Smooth muscle cell (in vitro differentiated cells): Measurements from ENCODE around the gene CNIH3. TPM values are rescaled to one million over a fixed set of nuclear protein-coding genes. Genes with fewer than 3 reads are reported as not detected.

Experiments used
- DNase-seq: peaks from one replicate; lab custom pipeline; 2025; ENCODE audit not compliant: unreplicated experiment; lab: John Stamatoyannopoulos, UW
- H2AFZ ChIP-seq: fragments of 200-600 bp; sonication (generic); 2 replicates; pipeline ENCODE4 v1.6.0; 2016; ENCODE audit warnings: antibody characterized with exemption, low read depth, mild to moderate bottlenecking
- H3F3A ChIP-seq: fragments of 200-600 bp; sonication (generic); 2 replicates; pipeline ENCODE4 v1.6.0; 2017; ENCODE audit warnings: antibody characterized with exemption, low read depth
- H3K27ac ChIP-seq: fragments of 200-600 bp; sonication (generic); 2 replicates; pipeline ENCODE4 v1.5.1; 2016; ENCODE audit warnings: low read depth, mild to moderate bottlenecking
- H3K27me3 ChIP-seq: fragments of 200-600 bp; sonication (generic); 2 replicates; pipeline ENCODE4 v1.6.1; 2016; ENCODE audit warnings: low read depth, mild to moderate bottlenecking
- H3K36me3 ChIP-seq: fragments of 200-600 bp; sonication (generic); 2 replicates; pipeline ENCODE4 v1.5.1; 2016; ENCODE audit warnings: low read depth
- H3K4me1 ChIP-seq: fragments of 200-600 bp; sonication (generic); 2 replicates; pipeline ENCODE4 v1.5.1; 2016; ENCODE audit warnings: low read depth
- H3K4me2 ChIP-seq: fragments of 200-600 bp; sonication (generic); 2 replicates; pipeline ENCODE4 v1.6.0; 2016; ENCODE audit warnings: mild to moderate bottlenecking
- H3K4me3 ChIP-seq: fragments of 200-600 bp; sonication (generic); 2 replicates; pipeline ENCODE4 v1.5.1; 2016; ENCODE audit warnings: mild to moderate bottlenecking
- H3K79me2 ChIP-seq: fragments of 200-600 bp; sonication (generic); 2 replicates; pipeline ENCODE4 v1.6.0; 2016; ENCODE audit warnings: low read depth, mild to moderate bottlenecking
- H3K9ac ChIP-seq: fragments of 200-600 bp; sonication (generic); 2 replicates; pipeline ENCODE4 v1.6.0; 2016; ENCODE audit warnings: low read depth
- H3K9me3 ChIP-seq: fragments of 200-600 bp; sonication (generic); replicated peaks from 2 replicates; pipeline ENCODE4 v1.5.1; 2016; ENCODE audit warnings: low read depth
- H4K20me1 ChIP-seq: fragments of 200-600 bp; sonication (generic); 2 replicates; pipeline ENCODE4 v1.6.0; 2016; ENCODE audit warnings: low read depth
- WGBS: methylation state at CpG from one replicate; pipeline ENCODE4 v1.1.7; 2016; ENCODE audit warnings: low lambda C conversion rate; 5-methylcytosine and 5-hydroxymethylcytosine counted together
- polyA plus RNA-seq: library from polyadenylated mRNA; unstranded; fragments of >200 nt; fragmentation: Nextera tagmentation; extraction: Ambion mirVana; gene quantifications from 2 replicates; pipeline ENCODE4 v1.2.1, GENCODE V29; 2016
- total RNA-seq: library from RNA; depleted of rRNA; stranded (reverse); fragments of >200 nt; gene quantifications from 2 replicates; pipeline ENCODE4 v1.2.3, GENCODE V29; 2014
- TF ChIP-seq, protein P1 (sequence below): fragments of 200-600 bp; sonication (generic); IDR thresholded peaks from 2 replicates; pipeline ENCODE4 v1.5.1; 2017; ENCODE audit warnings: borderline replicate concordance, mild to moderate bottlenecking, antibody characterized with exemption; ENCODE audit not compliant: insufficient read depth, poor library complexity, severe bottlenecking

Gene CNIH3
- total and polyA plus RNA-seq, 2 experiments from 2014 or later, result 6.6 to 8.0 TPM

DNA sequence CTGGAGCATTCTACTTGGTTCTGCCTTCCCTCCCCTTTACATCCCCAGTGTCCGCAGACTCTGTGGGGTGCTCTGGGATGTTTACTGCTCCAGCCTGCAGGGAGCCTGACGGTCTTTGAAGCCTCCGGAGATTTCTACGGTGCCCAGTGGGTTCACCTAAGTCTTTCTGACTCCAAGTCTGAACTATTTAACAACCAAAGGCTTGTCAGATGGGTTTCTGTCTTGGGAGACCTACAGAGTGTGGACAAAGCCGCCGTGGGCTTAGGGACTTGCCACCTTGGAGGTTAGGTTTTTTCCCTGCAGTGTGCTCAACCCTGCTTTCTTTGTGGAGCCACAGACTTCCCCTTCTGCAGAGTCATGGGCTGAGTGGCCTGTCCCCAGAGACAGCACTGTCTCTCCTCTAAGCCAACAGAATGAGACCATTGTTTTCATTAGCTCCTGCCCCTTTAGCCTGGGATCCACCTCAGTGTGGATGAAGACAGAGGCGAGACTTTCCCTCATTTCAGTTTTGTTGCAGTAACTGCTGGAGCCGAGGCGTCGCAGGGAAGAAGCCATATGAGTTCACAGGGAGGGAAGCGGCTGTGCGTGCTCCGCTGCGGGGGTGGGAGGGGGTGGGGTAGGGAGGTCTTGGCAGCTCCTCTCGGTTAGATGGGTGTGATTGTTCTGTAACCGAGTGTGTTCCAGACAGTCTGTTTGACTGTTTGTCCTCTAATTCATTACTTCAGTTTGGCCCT lies 120.7 kb downstream of the CNIH3 start:
- no peak overlapping the region for H3K4me2 ChIP-seq
- H2AFZ ChIP-seq, result no peak overlapping the region
- H3K9ac ChIP-seq, result no peak overlapping the region

DNA sequence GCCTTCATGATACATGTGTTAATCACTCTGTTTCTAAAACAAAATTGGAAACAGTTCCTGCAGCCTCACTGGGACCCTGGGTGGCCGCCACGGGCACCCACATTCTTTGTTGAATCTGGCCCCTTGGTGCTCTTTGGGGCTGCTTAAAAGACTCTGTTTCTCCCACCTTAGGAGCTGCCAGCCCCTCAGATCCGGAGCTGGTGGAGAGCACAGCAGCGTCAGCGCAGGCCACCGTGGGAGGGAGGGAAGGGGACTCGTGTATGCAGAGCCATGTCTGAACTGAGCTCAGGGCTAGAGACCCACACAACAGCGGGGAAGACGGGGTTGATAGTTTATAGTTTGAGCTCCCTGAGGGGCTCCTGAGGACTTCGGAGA lies 121.2 kb downstream of the CNIH3 start:
- Histone ChIP-seq H3K36me3 (no peaks in the 10 kb centered on the region), H3K9me3 (no peaks in the 10 kb centered on the region), H3K27me3 (no peaks in the 10 kb centered on the region), H3K4me1 (peaks cover 15% of the 10 kb centered on the region), H4K20me1 (no peaks in the 10 kb centered on the region), H3K4me2 (no peak overlapping the region), H3K4me3 (no peak overlapping the region), H3K79me2 (no peaks in the 10 kb centered on the region), H3F3A (peaks cover 11% of the 10 kb centered on the region), H3K9ac (no peak overlapping the region), H2AFZ (no peak overlapping the region), H3K27ac (no peak overlapping the region)
- no peak for DNase-seq
- WGBS, result 83% methylated on average over 10 of the region's 10 CpGs
- TF ChIP-seq, protein P1, sequence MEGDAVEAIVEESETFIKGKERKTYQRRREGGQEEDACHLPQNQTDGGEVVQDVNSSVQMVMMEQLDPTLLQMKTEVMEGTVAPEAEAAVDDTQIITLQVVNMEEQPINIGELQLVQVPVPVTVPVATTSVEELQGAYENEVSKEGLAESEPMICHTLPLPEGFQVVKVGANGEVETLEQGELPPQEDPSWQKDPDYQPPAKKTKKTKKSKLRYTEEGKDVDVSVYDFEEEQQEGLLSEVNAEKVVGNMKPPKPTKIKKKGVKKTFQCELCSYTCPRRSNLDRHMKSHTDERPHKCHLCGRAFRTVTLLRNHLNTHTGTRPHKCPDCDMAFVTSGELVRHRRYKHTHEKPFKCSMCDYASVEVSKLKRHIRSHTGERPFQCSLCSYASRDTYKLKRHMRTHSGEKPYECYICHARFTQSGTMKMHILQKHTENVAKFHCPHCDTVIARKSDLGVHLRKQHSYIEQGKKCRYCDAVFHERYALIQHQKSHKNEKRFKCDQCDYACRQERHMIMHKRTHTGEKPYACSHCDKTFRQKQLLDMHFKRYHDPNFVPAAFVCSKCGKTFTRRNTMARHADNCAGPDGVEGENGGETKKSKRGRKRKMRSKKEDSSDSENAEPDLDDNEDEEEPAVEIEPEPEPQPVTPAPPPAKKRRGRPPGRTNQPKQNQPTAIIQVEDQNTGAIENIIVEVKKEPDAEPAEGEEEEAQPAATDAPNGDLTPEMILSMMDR, result no peak

More for the DNA sequence above, 120.7 kb downstream of the CNIH3 start:
- Histone ChIP-seq H3F3A (peaks cover 11% of the 10 kb centered on the region), H3K36me3 (no peaks in the 10 kb centered on the region), H3K27me3 (no peaks in the 10 kb centered on the region), H4K20me1 (no peaks in the 10 kb centered on the region), H3K4me1 (peaks cover 15% of the 10 kb centered on the region), H3K79me2 (no peaks in the 10 kb centered on the region), H3K27ac (no peak overlapping the region), H3K9me3 (no peaks in the 10 kb centered on the region), H3K4me3 (no peak overlapping the region)
- TF ChIP-seq, protein P1, result no peak
- WGBS, result 71% methylated on average over 16 of the region's 16 CpGs
- DNase-seq, result no peak

DNA sequence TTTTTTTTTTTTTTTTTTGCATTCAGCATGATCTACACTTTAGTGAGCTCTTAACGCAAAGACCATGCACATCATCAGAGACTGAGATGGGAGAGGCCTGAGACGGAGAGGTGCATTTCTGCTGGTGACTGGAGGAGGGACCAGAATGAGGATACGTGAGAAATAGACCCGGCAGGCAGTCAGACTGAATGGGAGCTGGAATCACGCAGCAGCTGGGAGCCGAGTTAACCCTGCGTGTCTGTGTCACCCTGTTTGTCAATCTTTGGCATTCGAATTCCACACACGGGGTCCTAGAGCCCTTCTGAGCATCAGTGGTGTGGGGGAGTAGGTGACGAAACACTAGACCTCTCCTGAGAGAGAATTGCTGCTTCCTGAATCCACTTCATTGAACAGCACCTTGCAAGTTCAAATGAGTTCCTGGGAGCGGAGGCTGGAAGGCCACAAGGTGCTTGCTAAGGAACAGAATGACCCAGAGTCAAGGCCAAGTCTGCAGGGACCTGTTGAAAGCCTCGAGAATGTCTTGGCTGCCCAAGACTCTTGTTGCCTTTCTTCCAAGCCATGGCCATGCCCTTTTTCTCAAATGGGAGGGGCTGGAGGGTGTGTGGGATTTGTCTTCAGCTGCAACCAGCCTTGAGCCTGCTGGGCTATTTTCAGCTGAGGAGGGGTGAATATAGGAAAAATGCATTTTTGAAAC lies 123.3 kb downstream of the CNIH3 start:
- Histone ChIP-seq H3K36me3 (no peaks in the 10 kb centered on the region), H3K9me3 (no peaks in the 10 kb centered on the region), H4K20me1 (no peaks in the 10 kb centered on the region), H3K27me3 (no peaks in the 10 kb centered on the region), H3K27ac (no peak overlapping the region), H3K9ac (no peak overlapping the region), H3K4me3 (no peak overlapping the region), H3K79me2 (no peaks in the 10 kb centered on the region), H3K4me2 (no peak overlapping the region), H3F3A (no peaks in the 10 kb centered on the region), H3K4me1 (no peaks in the 10 kb centered on the region), H2AFZ (no peak overlapping the region)
- DNase-seq, result no peak
- WGBS, result 93% methylated on average over 12 of the region's 12 CpGs
- TF ChIP-seq, protein P1, result no peak
